Left lobe of liver (tissue), 2 donors: ENCODE results near the gene MAPKAP1. TPM values are rescaled to one million over a fixed set of nuclear protein-coding genes. Genes with fewer than 3 reads are reported as not detected.

Experiments
- ATAC-seq: fragments of 200-7000 bp; cut with Tn5 transposase; one replicate; pipeline ENCODE4 v1.9.1; 2020; ENCODE audit warnings: mild to moderate bottlenecking, moderate library complexity
- DNase-seq: peaks from one replicate; pipeline ENCODE4 v3.0.0-alpha.2; 2020; ENCODE audit warnings: low spot score
- total RNA-seq: library from RNA; stranded (reverse); gene quantifications from one replicate; pipeline ENCODE4 v1.2.1, GENCODE V29; 2021
- donor health status: DM: no; HTN: no; CAD: no; lungs with moderate emphysema.
- donor health status: DM: no; HTN: yes; CAD: no.

MAPKAP1 gene
- total RNA-seq, 1 donor from 2014 or later, result 42.4 TPM

DNA sequence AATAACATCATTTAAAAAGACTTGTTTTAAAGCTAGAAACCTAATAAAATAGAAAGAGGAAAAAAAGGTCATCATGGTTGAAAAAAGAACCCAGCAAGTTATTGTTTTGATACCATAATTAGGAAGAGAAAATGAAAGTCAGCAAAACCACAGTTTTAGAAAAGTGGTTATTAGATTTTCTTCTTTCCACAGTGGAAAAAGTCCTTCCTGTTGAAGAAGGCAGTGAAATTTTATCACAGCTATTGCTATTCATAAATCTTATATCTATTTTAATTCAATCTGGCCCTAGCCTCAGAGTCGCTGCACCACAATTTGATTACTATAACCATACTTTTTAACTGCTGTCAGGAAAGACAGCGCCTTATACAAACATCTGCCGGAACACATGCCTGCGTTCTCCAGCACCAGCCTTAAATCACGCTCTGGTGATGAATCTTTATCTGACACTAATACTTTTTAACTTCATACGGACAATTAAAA, 60.3 kb downstream of the MAPKAP1 start:
- no peak for DNase-seq

DNA sequence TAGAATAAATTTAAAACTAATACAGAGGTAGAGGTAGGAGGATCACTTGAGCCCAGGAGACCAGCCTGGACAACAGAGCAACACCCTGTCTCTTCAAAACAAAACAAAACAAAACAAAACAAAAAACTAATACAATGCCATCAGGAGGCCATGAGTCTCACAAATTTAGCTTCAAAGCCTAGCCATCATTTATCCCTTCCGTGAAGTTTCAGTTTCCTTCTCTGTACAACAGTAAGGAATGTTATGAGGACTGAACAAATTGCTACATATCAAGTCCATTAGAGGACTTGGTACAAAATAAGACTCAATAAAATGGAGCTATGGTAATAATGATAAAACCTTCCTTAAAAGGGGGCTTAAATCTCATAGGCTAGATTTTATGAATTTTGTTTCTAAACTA, 60.8 kb downstream of the MAPKAP1 start:
- DNase-seq (no peak), ATAC-seq (no peak)

More for the DNA sequence above, 60.3 kb downstream of the MAPKAP1 start:
- ATAC-seq, result no peak

- ATAC-seq (no peak), DNase-seq (no peak)
Measured at GRCh38 chr9:125644819-125645507, 62.0 kb downstream of the MAPKAP1 start.

DNA sequence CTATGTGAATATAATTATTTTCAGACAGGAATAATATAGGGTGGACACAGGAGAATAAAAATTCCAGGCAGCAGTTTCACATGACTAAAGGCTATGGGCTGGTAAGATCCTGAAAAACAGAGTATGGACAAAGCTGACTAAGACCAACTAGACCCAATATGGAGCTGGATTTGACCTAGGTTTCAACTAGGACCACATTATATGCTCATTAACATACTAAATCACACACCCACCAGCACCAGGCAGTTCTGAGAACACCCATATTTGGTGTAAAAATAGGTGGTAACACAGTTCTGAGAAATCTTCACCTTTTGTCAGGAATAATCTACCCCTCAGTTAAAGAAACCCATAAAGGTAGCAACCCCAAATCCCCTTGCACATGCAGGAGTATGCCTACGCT, 64.7 kb downstream of the MAPKAP1 start:
- ATAC-seq, result no peak

DNA sequence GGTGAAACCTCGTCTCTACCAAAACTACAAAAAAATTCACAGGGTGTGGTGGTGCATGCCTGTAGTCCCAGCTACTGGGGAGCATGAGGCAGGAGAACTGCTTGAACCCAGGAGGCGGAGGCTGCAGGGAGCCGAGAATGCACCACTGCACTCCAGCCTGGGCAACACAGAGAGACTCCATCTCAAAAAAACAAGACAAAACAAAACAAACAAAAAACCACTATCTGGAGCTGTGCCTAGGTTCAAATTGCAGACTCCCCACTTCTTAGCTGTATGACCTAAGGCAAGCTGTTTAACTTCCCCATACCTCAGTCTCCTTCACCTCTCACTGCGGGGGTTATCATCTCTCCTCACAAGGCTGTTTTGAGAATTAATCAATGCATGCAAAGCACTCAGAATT, 68.0 kb downstream of the MAPKAP1 start:
- DNase-seq, result no peak
- no peak for ATAC-seq

More for the DNA sequence above, 64.7 kb downstream of the MAPKAP1 start:
- no peak for DNase-seq

- DNase-seq (no peak), ATAC-seq (no peak)
Measured at GRCh38 chr9:125638239-125639045, 68.6 kb downstream of the MAPKAP1 start.

DNA sequence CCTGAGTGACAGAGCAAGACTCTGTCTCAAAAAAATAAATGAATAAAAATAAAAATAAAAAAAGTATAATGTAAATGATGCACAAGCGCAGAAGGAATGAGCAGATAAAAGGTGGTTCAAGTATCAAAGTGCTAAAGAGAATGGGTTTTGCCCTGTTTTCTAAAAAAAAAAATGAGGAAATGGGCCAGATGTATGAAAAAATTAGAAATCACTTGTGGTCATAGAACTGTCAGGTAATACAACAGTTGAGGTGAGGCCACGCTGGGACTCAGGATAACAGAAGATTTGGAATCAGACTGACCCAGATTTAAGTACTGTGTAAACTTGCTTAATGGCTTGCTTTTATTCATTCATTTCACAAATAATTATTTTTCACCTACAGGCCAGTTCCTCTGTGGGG, 69.8 kb downstream of the MAPKAP1 start:
- no peak for DNase-seq
- ATAC-seq, result no peak

- ATAC-seq (no peak), DNase-seq (no peak)
Measured at GRCh38 chr9:125635888-125636287, 71.1 kb downstream of the MAPKAP1 start.

- ATAC-seq (no peak), DNase-seq (no peak)
Measured at GRCh38 chr9:125634040-125634717, 72.8 kb downstream of the MAPKAP1 start.

- DNase-seq (no peak), ATAC-seq (peak; percentile 50)
Measured at GRCh38 chr9:125633116-125633745, 73.8 kb downstream of the MAPKAP1 start.

GRCh38 chr9:125632321-125633115, 74.5 kb downstream of the MAPKAP1 start:
- ATAC-seq (peak; percentile 79), DNase-seq (no peak)

DNA sequence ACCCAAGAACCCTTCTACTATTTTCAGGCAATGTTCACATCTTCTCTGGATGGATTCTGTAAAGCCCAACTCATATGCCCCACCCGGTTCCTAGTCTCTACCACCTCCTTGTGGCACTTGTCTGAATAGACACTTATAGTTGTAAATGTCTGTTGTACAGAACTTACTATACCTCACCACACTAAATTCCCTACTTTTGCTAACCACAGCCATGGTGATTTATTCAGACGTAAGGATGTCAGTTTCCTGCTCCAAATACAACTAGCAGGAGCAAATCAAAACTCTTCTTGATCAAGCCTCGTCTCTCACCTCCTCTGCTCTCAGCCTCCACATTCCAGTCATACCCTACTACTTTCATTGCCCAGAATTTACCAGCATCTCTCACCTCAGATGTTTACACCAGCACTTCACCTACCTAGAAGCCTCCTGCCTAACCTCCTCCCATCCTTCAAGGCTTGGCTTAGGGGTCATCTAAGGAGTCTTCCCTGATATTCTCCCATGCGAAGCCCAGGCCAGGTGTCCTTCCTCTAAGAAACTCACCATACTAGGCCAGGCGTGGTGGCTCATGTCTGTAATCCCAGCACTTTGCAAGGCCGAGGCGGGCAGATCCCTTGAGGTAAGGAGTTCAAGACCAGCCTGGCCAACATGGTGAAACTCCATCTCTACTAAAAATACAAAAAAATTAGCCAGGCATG, 75.5 kb downstream of the MAPKAP1 start:
- DNase-seq (no peak), ATAC-seq (peak; percentile 87)

DNA sequence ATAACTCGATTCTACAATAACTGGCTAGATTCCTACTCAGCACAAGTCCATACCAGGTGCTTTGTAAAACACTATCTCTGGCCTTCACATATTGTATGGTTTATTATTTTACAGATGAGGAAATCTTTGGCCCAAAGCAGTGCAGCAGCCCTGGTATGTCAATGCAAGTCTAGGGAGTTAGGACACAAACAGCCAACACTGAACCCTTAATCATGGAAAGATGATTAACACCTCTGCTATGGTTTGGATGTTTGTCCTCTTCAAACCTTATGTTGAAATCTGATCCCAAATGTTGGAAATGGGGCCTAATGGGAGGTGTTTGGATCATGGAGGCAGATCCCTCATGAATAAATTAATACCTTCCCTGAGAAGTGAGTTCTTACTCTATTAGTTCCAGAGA, 76.6 kb downstream of the MAPKAP1 start:
- no peak for ATAC-seq

DNA sequence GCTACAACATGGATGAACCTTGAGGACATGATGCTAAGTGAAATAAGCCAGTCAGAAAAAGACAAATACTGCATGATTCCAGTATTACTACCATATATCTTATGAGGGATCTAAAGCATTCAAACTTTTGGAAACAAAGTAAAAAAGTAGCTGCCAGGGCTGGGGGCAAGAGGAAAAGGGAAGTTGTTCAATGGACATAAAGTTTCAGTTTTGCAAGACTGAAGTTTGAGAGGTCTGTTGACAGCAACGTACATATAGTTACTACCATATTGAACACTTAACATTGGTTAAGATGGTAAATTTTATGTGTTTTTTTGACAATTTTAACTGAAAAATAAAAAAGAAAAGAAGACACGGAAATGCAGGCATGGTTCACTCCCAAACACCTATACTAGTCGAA, 77.6 kb downstream of the MAPKAP1 start:
- no peak for ATAC-seq
- no peak for DNase-seq

More for the DNA sequence above, 76.6 kb downstream of the MAPKAP1 start:
- DNase-seq, result no peak

GRCh38 chr9:125626187-125626586, 80.8 kb downstream of the MAPKAP1 start:
- ATAC-seq (peak; percentile 64), DNase-seq (no peak)

- no peak for DNase-seq
- no peak for ATAC-seq
Measured at GRCh38 chr9:125621170-125621569, 85.8 kb downstream of the MAPKAP1 start.

GRCh38 chr9:125620216-125620615, 86.8 kb downstream of the MAPKAP1 start:
- DNase-seq, result no peak
- no peak for ATAC-seq

DNA sequence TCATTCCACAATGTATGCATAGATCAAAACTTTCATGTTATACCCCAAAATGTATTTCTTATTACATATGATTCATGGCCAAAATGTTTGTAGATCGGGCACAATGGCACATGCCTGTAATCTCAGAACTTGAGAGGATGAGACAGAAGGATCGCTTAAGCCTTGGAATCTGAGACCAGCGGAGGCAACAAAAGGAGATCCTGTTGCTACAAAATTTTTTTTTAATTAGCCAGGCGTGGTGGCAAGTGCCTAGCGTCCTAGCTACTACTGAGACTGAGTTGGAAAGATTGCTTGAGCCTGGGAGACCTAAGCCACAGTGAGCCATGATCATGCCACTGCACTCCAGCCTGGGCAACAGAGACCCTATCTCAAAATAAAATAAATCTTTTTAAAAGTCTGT, 89.9 kb downstream of the MAPKAP1 start:
- DNase-seq, result no peak
- ATAC-seq, result no peak

- ATAC-seq, result no peak
- DNase-seq, result no peak
Measured at GRCh38 chr9:125613141-125613540, 93.9 kb downstream of the MAPKAP1 start.

GRCh38 chr9:125612616-125613015, 94.4 kb downstream of the MAPKAP1 start:
- ATAC-seq (no peak), DNase-seq (no peak)
